AG10803 (cell line): ENCODE results near the gene SPATA46.

Experiments used
- DNase-seq: peaks from one replicate; pipeline ENCODE4 v3.0.0; 2010; ENCODE audit warnings: low read depth
- H3K4me3 ChIP-seq: 2 replicates; pipeline ENCODE4 v1.5.1; 2011; ENCODE audit warnings: mild to moderate bottlenecking, low read length, control low read depth
- CTCF ChIP-seq: conservative IDR thresholded peaks from 2 replicates; pipeline ENCODE4 v1.5.1; 2011; ENCODE audit warnings: mild to moderate bottlenecking, low read length, control low read depth, inconsistent platforms

The SPATA46 gene

DNA sequence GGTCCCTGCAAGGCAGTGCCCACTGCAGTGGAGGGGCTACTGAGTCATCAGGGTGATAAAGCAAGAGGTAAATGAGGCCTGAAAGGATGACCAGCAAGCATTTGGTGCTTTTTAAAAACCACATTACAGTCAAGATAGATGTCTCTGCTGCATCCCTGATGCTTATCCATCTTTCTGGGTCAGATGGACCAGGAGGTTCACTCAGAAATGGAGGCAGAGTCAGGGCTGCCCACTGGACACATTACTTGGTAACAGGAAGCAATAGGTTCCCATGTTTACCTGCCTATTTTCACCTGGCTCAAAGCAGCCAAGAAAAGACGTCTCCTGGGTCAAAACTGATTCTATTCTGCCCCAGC lies 3.6 kb downstream of the SPATA46 start:
- no peak overlapping the region for H3K4me3 ChIP-seq
- no peak for TF ChIP-seq CTCF
- DNase-seq, result no peak

DNA sequence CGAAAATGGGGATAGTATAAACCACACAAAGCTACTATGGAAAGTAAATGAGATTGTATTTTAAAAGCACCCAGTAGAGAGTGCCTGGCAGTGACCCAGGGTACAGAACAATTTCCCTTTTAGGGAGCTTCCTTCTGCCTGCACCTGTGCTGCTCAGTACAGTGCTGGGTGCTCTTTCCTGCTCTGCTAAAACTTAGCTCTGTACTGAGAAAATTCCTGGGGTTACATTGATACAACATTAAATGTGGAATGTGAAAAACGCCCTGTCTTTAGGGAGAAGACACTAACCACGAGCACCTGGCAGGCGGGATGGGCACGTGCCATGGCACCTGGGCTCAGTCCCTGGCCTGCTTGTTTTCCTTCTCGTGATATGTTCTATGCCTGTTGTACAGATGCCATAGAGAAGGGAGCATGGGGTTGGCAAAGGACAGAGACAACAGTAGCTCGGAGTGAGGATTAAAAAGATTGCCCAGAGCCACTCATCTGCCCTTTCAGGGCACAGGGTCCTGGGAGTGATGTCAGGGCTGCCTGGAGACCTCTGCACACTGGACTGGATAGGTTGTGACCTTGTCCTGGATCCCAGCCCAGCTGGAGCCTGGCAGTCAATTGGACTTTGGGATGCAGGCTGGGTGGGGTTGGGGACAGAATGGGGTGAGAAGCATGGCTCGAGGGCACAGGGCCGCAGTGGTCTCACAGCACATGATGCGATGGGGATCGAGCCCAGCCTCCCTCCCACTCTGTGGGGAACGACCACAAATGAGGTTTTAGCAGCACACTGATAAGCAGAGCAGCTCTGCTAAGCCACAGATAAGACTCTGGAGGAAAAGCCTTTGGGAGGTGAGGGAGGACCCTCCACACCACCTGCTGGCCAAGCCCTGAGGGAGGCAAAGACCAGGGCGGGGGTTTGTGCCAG lies 4.2 kb downstream of the SPATA46 start:
- H3K4me3 ChIP-seq, result no peak overlapping the region

DNA sequence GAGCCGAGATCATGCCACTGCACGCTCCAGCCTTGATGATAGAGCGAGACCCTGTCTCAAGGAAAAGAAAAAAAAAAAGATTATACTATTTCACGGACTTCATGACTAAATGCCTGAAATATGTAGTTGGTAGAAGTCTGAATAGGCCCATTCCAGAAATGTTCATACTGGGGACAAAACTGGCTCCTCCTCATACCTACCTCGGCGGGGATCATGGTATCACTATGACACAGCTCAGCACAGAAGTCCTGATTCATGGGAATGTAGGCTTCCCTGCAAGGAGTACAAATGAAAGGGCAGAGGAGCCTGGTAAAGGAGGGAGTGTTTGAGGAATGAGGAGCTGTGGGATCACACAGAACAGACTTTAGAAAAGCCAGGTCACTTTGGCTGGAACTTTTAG lies 5.0 kb downstream of the SPATA46 start:
- no peak overlapping the region for H3K4me3 ChIP-seq
- DNase-seq, result no peak
- no peak for TF ChIP-seq CTCF

More for the DNA sequence above, 4.2 kb downstream of the SPATA46 start:
- no peak for DNase-seq
- TF ChIP-seq CTCF, result no peak

DNA sequence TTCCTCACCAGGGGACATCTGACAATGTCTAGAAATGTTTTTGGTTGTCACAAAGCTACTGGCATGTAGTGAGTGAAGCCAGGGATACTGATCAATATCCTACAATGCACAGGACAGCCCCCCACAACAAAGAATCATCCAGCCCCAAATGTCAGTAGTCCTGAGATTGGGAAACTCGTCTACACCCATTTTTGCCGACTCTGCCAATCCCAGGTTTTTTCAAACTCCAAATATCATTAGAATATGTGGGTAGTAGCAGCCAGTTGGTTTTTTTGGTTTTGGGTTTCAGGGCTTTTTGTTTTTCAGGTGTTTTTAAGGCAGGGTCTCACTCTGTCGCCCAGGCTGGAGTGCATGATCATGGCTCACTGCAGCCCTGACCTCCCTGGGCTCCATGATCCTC lies 5.9 kb downstream of the SPATA46 start:
- no peak overlapping the region for H3K4me3 ChIP-seq
- TF ChIP-seq CTCF, result no peak
- no peak for DNase-seq

DNA sequence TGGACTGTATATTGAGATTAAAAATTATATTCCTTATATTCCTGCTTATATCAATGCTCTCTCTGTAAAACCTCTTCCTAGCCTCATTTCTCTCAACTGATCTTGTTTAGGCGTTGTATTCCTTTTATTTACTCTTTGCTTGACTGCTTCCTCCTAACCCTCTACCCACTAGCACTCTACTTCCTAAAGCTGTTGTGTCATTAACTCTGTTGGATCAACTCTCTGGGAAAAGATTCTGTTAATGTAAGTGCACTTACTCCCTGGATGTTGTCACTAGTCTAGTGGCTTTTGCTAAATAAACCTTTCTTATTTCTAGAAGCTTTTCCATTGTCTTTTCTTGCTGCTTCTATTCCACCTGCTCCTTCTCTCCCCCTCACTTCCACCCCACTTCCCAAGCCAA lies 6.5 kb downstream of the SPATA46 start:
- TF ChIP-seq CTCF, result no peak
- H3K4me3 ChIP-seq, result no peak overlapping the region
- no peak for DNase-seq

DNA sequence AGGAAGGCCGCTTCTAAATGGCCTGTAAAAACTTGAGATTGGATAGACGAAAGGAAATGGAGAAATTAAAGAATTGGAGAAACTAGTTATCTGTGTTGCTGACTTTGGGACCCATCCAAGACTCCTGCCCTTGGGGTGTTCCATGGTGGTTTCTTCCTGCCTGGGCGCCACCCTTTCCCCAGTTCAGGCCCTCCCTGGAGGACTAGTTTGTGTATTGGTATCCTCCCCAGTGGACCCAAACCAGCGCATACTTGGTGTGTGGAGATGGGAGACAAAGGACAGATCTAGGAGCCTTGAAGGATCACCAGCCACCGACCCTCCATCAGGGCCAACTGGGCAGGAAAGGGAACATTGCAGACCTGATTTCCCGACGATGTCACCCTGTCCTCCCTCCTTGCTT lies 7.1 kb downstream of the SPATA46 start:
- no peak overlapping the region for H3K4me3 ChIP-seq
- TF ChIP-seq CTCF, result no peak
- no peak for DNase-seq

GRCh38 chr1:162368451-162368850 lies 8.2 kb downstream of the SPATA46 start:
- TF ChIP-seq CTCF, result no peak
- DNase-seq, result no peak
- H3K4me3 ChIP-seq, result no peak overlapping the region
